HCT116 (cell line): Measurements from ENCODE around the gene ITIH4.

Experiments
- ELF1 ChIP-seq: IDR thresholded peaks from 2 replicates; pipeline ENCODE4 v1.6.1; 2012; ENCODE audit warnings: low read depth, borderline replicate concordance
- EZH2 ChIP-seq: fragments of 200-600 bp; sonication (generic); IDR thresholded peaks from 2 replicates; pipeline ENCODE4 v1.6.1; 2017; ENCODE audit warnings: antibody characterized with exemption, mixed run types
- EZH2phosphoT487 ChIP-seq: fragments of 200-600 bp; IDR thresholded peaks from 2 replicates; pipeline ENCODE4 v1.6.1; 2018; ENCODE audit warnings: antibody characterized with exemption, borderline replicate concordance
- FOSL1 ChIP-seq: IDR thresholded peaks from 2 replicates; pipeline ENCODE4 v1.6.1; 2012; ENCODE audit warnings: low read depth
- JUND ChIP-seq: IDR thresholded peaks from 2 replicates; pipeline ENCODE4 v1.6.1; 2012
- POLR2A ChIP-seq: IDR thresholded peaks from 2 replicates; pipeline ENCODE4 v1.7.0; 2011; ENCODE audit warnings: borderline replicate concordance; ENCODE audit not compliant: insufficient read depth, insufficient read length; ENCODE audit errors: extremely low read depth
- RAD21 ChIP-seq: IDR thresholded peaks from 2 replicates; pipeline ENCODE4 v1.6.1; 2012; ENCODE audit warnings: low read depth, mild to moderate bottlenecking
- SIN3A ChIP-seq: IDR thresholded peaks from 2 replicates; pipeline ENCODE4 v1.6.1; 2012; ENCODE audit warnings: low read depth
- TF ChIP-seq, protein P1 (sequence below), 3 experiments: fragments of 200-600 bp in 1 of 3; sonication (generic) in 1 of 3; IDR thresholded peaks in 2 of 3; conservative IDR thresholded peaks in 1 of 3; 2 replicates each; pipeline ENCODE4 v1.5.1; 2012 to 2017; ENCODE audit warnings: low read depth in 2 of 3, low read length in 2 of 3, antibody characterized with exemption in 1 of 3, borderline replicate concordance in 1 of 3, control low read depth in 1 of 3, mild to moderate bottlenecking in 1 of 3, mixed read lengths in 1 of 3, mixed run types in 1 of 3, moderate library complexity in 1 of 3; ENCODE audit not compliant: insufficient read depth in 1 of 3
- TF ChIP-seq, protein P2 (sequence below): IDR thresholded peaks from 2 replicates; pipeline ENCODE4 v1.6.1; 2012

DNA sequence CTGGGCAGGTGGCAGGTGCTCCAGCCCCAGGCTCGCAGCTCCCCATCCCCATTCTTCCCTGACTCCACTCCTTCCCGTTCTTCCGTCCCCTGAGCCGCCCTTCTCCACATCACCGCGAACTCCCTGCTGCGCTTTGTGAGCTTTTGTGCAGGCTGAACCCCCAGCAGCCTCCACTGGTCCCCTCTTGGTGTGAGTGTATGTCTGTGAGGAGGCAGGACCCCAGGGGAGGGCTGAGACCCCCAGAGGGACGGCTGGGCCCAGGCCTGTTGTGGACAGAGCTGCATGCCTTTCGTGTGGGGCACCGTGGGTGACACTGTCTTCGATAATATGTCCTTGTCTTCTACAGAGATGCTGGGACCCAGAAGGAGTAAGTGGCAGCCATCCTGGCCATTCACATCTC lies 43.2 kb downstream of the ITIH4 start:
- TF ChIP-seq, protein P1, sequence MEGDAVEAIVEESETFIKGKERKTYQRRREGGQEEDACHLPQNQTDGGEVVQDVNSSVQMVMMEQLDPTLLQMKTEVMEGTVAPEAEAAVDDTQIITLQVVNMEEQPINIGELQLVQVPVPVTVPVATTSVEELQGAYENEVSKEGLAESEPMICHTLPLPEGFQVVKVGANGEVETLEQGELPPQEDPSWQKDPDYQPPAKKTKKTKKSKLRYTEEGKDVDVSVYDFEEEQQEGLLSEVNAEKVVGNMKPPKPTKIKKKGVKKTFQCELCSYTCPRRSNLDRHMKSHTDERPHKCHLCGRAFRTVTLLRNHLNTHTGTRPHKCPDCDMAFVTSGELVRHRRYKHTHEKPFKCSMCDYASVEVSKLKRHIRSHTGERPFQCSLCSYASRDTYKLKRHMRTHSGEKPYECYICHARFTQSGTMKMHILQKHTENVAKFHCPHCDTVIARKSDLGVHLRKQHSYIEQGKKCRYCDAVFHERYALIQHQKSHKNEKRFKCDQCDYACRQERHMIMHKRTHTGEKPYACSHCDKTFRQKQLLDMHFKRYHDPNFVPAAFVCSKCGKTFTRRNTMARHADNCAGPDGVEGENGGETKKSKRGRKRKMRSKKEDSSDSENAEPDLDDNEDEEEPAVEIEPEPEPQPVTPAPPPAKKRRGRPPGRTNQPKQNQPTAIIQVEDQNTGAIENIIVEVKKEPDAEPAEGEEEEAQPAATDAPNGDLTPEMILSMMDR (IDR thresholded peaks at IDR 0.05 in 2 of 3, conservative IDR thresholded peaks at IDR 0.05 in 1 of 3; ENCODE audit: borderline replicate concordance in 1 of 3, insufficient read depth in 1 of 3, low read depth in 2 of 3, low read length in 2 of 3) = no peak
- TF ChIP-seq EZH2phosphoT487 (no peak), RAD21 (no peak), POLR2A (no peak), FOSL1 (no peak), EZH2 (no peak), SIN3A (no peak), ELF1 (no peak), JUND (no peak)
- TF ChIP-seq, protein P2, sequence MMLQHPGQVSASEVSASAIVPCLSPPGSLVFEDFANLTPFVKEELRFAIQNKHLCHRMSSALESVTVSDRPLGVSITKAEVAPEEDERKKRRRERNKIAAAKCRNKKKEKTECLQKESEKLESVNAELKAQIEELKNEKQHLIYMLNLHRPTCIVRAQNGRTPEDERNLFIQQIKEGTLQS = no peak
